Body of pancreas (tissue), 4 donors: Measurements from ENCODE around the gene ODAD4. TPM values are rescaled to one million over a fixed set of nuclear protein-coding genes. Genes with fewer than 3 reads are reported as not detected.
A peak's percentile ranks its signal among the peaks of the same experiment; 100 is the strongest.

Experiments
- ATAC-seq: fragments of 150-250 bp; one replicate; pipeline ENCODE4 v1.9.1; 2016
- DNase-seq, 4 donors: peaks; one replicate each; pipeline ENCODE4 v3.0.0-alpha.2; 2019
- H3K27ac ChIP-seq, 4 donors: fragments of 200-600 bp; sonication (generic); 1 replicate in 3 of 4; 2 replicates in 1 of 4; pipeline versions ENCODE4 v1.5.1 to v1.6.1; 2016 to 2019; ENCODE audit warnings: mild to moderate bottlenecking in 1 of 4, mixed read lengths in 1 of 4, moderate library complexity in 1 of 4
- H3K27me3 ChIP-seq, 2 donors: fragments of 200-600 bp; sonication (generic); one replicate each; pipeline ENCODE4 v1.6.0; 2016; ENCODE audit warnings: mild to moderate bottlenecking in 1 of 2
- H3K36me3 ChIP-seq, 2 donors: fragments of 200-600 bp; sonication (generic); replicated peaks in 1 of 2; 2 replicates each; pipeline ENCODE4 v1.5.1; 2016; ENCODE audit warnings: low read depth in 2 of 2; ENCODE audit not compliant: insufficient read depth in 1 of 2
- H3K4me1 ChIP-seq: fragments of 200-600 bp; sonication (generic); one replicate; pipeline ENCODE4 v1.6.0; 2016
- H3K4me3 ChIP-seq, 2 donors: fragments of 200-600 bp; sonication (generic); 1 replicate in 1 of 2; 2 replicates in 1 of 2; pipeline ENCODE4 v1.5.1; 2016 to 2019
- H3K9me3 ChIP-seq, 3 donors: fragments of 200-600 bp; sonication (generic); 1 replicate in 2 of 3; 2 replicates in 1 of 3; pipeline ENCODE4 v1.5.1; 2016
- POLR2A ChIP-seq, 3 donors: fragments of 450-650 bp; IDR thresholded peaks; one replicate each; pipeline ENCODE4 v1.6.1; 2016; ENCODE audit warnings: antibody characterized with exemption in 3 of 3, mild to moderate bottlenecking in 2 of 3
- WGBS, 2 donors: methylation state at CpG; one replicate each; pipeline ENCODE4 v1.1.5; 2017; 5-methylcytosine and 5-hydroxymethylcytosine counted together
- intact Hi-C: fragments of 100-400 bp; cut with DNase I; formaldehyde crosslinking; loops from one replicate; pipeline ENCODE4 v1.15.1; 2023
- total RNA-seq, 2 donors: library from RNA; depleted of rRNA; stranded (reverse); fragments of >200 nt; gene quantifications; one replicate each; pipeline ENCODE4 v1.1.0, GENCODE V29; 2016
- TF ChIP-seq, protein P1 (sequence below), 7 experiments: fragments of 450-650 bp in 4 of 7; fragments of 200-600 bp in 3 of 7; sonication (generic) in 3 of 7; IDR thresholded peaks; one replicate each; pipeline ENCODE4 v1.5.1; 2016 to 2019; ENCODE audit warnings: antibody characterized with exemption in 7 of 7

ODAD4 gene
- total RNA-seq, 2 donors from 2014 or later = 0.26 to 0.66 TPM

- DNase-seq (no peak), ATAC-seq (no peak)
- Histone ChIP-seq H3K27me3 (no peaks in the 10 kb centered on the region), H3K9me3 (no peaks in the 10 kb centered on the region), H3K4me3 (no peak overlapping the region), H3K27ac (no peak overlapping the region), H3K4me1 (peaks cover 19% of the 10 kb centered on the region), H3K36me3 (peaks cover 27 to 29% of the 10 kb centered on the region in 2 donors)
- intact Hi-C loops = no loop called here
- TF ChIP-seq, protein P1, sequence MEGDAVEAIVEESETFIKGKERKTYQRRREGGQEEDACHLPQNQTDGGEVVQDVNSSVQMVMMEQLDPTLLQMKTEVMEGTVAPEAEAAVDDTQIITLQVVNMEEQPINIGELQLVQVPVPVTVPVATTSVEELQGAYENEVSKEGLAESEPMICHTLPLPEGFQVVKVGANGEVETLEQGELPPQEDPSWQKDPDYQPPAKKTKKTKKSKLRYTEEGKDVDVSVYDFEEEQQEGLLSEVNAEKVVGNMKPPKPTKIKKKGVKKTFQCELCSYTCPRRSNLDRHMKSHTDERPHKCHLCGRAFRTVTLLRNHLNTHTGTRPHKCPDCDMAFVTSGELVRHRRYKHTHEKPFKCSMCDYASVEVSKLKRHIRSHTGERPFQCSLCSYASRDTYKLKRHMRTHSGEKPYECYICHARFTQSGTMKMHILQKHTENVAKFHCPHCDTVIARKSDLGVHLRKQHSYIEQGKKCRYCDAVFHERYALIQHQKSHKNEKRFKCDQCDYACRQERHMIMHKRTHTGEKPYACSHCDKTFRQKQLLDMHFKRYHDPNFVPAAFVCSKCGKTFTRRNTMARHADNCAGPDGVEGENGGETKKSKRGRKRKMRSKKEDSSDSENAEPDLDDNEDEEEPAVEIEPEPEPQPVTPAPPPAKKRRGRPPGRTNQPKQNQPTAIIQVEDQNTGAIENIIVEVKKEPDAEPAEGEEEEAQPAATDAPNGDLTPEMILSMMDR (IDR thresholded peaks at IDR 0.05) = no peak
- no peak for TF ChIP-seq POLR2A (IDR thresholded peaks at IDR 0.05)
- WGBS, 2 donors = 85 to 92% methylated on average over 7 of the region's 7 CpGs
Measured at GRCh38 chr17:41891135-41892020, 39.0 kb upstream of the ODAD4 start.

DNA sequence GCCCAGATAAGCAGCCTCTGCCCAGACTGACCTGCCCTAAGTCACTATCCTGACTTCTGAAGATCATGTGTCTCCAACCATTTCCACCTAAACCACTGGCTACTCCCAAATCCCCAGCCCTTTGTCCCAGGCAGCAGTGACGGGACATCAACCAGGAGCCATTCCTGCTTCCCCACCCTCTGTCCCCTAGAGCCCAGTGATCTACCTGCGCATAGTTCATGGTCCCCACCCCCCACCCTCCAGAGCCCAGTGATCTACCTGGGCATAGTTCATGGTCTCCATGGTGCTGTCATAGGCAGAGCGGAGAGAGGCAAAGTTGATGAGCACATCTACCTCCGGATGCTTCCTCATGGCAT lies 38.4 kb upstream of the ODAD4 start:
- no peak for DNase-seq
- Histone ChIP-seq H3K4me3 (no peak overlapping the region), H3K27me3 (no peaks in the 10 kb centered on the region), H3K27ac (no peak overlapping the region), H3K4me1 (peaks cover 21% of the 10 kb centered on the region), H3K9me3 (no peaks in the 10 kb centered on the region), H3K36me3 (peaks cover 26 to 34% of the 10 kb centered on the region in 2 donors)
- TF ChIP-seq, protein P1 (IDR thresholded peaks at IDR 0.05) = no peak
- TF ChIP-seq POLR2A (IDR thresholded peaks at IDR 0.05) = no peak
- ATAC-seq = no peak
- intact Hi-C loops = no loop called here
- 95 to 96% methylated on average over 4 of the region's 4 CpGs for WGBS, 2 donors

DNA sequence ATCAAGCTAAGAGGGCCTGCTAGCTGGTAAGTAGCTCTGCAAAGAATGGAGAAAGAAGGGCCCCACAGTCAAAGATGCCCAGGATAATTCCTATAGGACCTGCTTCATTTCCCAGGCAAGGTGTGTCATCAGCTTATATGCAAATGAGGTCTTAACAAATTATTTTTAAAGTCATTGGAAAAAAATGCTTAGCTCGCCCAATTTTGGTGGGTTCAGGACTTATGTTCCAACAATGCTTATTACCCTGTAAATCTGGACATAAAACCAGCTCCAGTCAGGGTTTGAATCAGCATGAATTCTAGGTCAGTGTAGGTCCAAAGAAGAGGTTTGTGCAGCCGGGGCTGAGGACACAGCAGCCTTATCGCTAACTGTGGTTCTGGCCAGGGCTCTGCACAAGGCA lies 37.0 kb upstream of the ODAD4 start:
- Histone ChIP-seq H3K4me3 (no peak overlapping the region), H3K4me1 (peaks cover 24% of the 10 kb centered on the region), H3K27ac (no peak overlapping the region), H3K27me3 (no peaks in the 10 kb centered on the region), H3K9me3 (no peaks in the 10 kb centered on the region), H3K36me3 (peaks cover 26 to 32% of the 10 kb centered on the region in 2 donors)
- no peak for ATAC-seq
- intact Hi-C loops = no loop called here
- 89 to 90% methylated on average over 3 of the region's 3 CpGs for WGBS, 2 donors
- no peak for DNase-seq
- TF ChIP-seq POLR2A (IDR thresholded peaks at IDR 0.05) = no peak

GRCh38 chr17:41894791-41895331 lies 35.6 kb upstream of the ODAD4 start:
- peaks cover 37% of the 10 kb centered on the region for H3K4me1 ChIP-seq
- peaks cover 23 to 28% of the 10 kb centered on the region in 2 donors for H3K36me3 ChIP-seq
- peak overlapping the region in 3 of 4 donors; percentile 52 to 76 (median 61) for H3K27ac ChIP-seq
- no peaks in the 10 kb centered on the region for H3K9me3 ChIP-seq
- peak; percentile 64 for ATAC-seq
- intact Hi-C loops = no loop called here
- peak in 3 of 4 donors; percentile 30 to 54 (median 39) for DNase-seq
- TF ChIP-seq, protein P1 (IDR thresholded peaks at IDR 0.05) = no peak
- no peak for TF ChIP-seq POLR2A (IDR thresholded peaks at IDR 0.05)
- no peak overlapping the region for H3K4me3 ChIP-seq
- WGBS, 2 donors = 41 to 46% methylated on average over 3 to 7 of the region's 7 CpGs
- H3K27me3 ChIP-seq = no peaks in the 10 kb centered on the region

- ATAC-seq (peak; percentile 39), DNase-seq (peak in 3 of 4 donors; percentile 44 to 60 (median 49))
- Histone ChIP-seq H3K36me3 (peaks cover 23 to 27% of the 10 kb centered on the region in 2 donors), H3K27me3 (no peaks in the 10 kb centered on the region), H3K27ac (peak overlapping the region in 3 of 4 donors; percentile 52 to 76 (median 61)), H3K4me1 (peaks cover 37% of the 10 kb centered on the region), H3K4me3 (no peak overlapping the region), H3K9me3 (no peaks in the 10 kb centered on the region)
- 27 to 63% methylated on average over 5 of the region's 5 CpGs for WGBS, 2 donors
- intact Hi-C loops = no loop called here
- TF ChIP-seq POLR2A (IDR thresholded peaks at IDR 0.05) = no peak
- TF ChIP-seq, protein P1 (IDR thresholded peaks at IDR 0.05) = peak in 1 of 7 experiments; percentile 22
Measured at GRCh38 chr17:41895617-41896016, 34.8 kb upstream of the ODAD4 start.
